Thyroid gland (tissue), 4 donors: Measurements from ENCODE around the gene PITRM1. TPM values are rescaled to one million over a fixed set of nuclear protein-coding genes. Genes with fewer than 3 reads are reported as not detected.

ENCODE experiments used
- DNase-seq, 2 donors: peaks; one replicate each; pipeline ENCODE4 v3.0.0-alpha.2; 2019
- H3K27ac ChIP-seq, 3 donors: fragments of 200-600 bp; sonication (generic); 1 replicate in 2 of 3; 2 replicates in 1 of 3; pipeline ENCODE4 v1.5.1; 2016 to 2019; ENCODE audit warnings: mild to moderate bottlenecking in 1 of 3, moderate library complexity in 1 of 3
- H3K27me3 ChIP-seq: fragments of 200-600 bp; sonication (generic); one replicate; pipeline ENCODE4 v1.5.1; 2019
- H3K36me3 ChIP-seq, 2 donors: fragments of 200-600 bp; sonication (generic); one replicate each; pipeline ENCODE4 v1.5.1; 2016 to 2019
- H3K4me1 ChIP-seq, 2 donors: fragments of 200-600 bp; sonication (generic); one replicate each; pipeline ENCODE4 v1.5.1; 2017 to 2019
- H3K4me3 ChIP-seq, 3 donors: fragments of 200-600 bp; sonication (generic); replicated peaks in 1 of 3; 1 replicate in 2 of 3; 2 replicates in 1 of 3; pipeline ENCODE4 v1.5.1; 2016; ENCODE audit warnings: mild to moderate bottlenecking in 1 of 3
- H3K9me3 ChIP-seq: fragments of 200-600 bp; sonication (generic); one replicate; pipeline ENCODE4 v1.5.1; 2017
- POLR2A ChIP-seq, 2 donors: fragments of 450-650 bp; IDR thresholded peaks; one replicate each; pipeline ENCODE4 v1.6.1; 2017; ENCODE audit warnings: antibody characterized with exemption in 2 of 2, mild to moderate bottlenecking in 2 of 2, moderate library complexity in 1 of 2
- WGBS, 2 donors: methylation state at CpG; one replicate each; pipeline ENCODE4 v1.1.5; 2017; 5-methylcytosine and 5-hydroxymethylcytosine counted together
- intact Hi-C: fragments of 100-400 bp; cut with DNase I; formaldehyde crosslinking; loops from one replicate; pipeline ENCODE4 v1.15.1; 2023
- total RNA-seq, 4 donors: library from RNA; depleted of rRNA; stranded (reverse); fragments of >200 nt; gene quantifications; one replicate each; pipeline ENCODE4 v1.2.3, GENCODE V29; 2016
- TF ChIP-seq, protein P1 (sequence below), 6 experiments: fragments of 200-600 bp in 3 of 6; fragments of 450-650 bp in 3 of 6; sonication (generic) in 3 of 6; IDR thresholded peaks; one replicate each; pipeline ENCODE4 v1.5.1; 2016 to 2019; ENCODE audit warnings: antibody characterized with exemption in 6 of 6, mild to moderate bottlenecking in 2 of 6, inconsistent platforms in 1 of 6, moderate library complexity in 1 of 6

Gene PITRM1
- total RNA-seq, 4 donors from 2014 or later: 68.2 to 107 (median 86.2) TPM

DNA sequence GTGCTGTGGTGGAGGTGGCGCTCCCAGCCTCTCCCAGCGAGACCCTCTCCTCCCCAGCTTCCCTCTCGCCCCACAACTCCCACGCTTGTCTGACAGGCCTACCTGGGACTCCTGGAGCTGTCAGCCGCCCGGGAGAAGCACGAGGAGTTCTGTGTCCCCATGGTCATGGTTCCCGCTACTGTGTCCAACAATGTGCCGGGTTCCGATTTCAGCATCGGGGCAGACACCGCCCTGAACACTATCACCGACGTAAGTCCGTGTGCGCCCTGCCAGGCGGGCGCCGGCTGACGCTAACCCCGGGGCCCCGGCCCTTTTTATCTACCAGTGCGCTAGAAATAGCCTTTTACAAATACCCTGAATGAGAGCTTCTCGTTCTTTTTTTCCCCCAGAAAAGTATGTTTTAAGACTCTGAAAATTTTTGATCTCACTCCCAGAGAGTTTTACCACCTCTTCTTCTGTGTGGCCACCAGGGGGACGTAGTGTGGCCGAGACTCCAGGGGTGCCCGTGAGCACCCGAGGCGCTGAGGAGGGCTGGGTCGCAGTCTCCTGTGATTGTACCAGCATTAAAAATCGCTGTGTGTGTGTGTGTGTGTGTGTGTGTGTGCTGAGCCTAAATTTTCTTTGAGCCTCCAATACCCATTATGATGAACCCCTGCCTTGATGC, 52.7 kb downstream of the PITRM1 start:
- no peak for DNase-seq
- Histone ChIP-seq H3K36me3 (peaks cover 23 to 26% of the 10 kb centered on the region in 2 donors), H3K9me3 (no peaks in the 10 kb centered on the region), H3K4me3 (no peak overlapping the region), H3K27me3 (no peaks in the 10 kb centered on the region), H3K27ac (no peak overlapping the region), H3K4me1 (peaks cover 0 to 11% of the 10 kb centered on the region in 2 donors)
- 91 to 92% methylated on average over 29 to 31 of the region's 31 CpGs for WGBS, 2 donors
- intact Hi-C loops: no loop called here
- no peak for TF ChIP-seq POLR2A (IDR thresholded peaks at IDR 0.05)
- TF ChIP-seq, protein P1, sequence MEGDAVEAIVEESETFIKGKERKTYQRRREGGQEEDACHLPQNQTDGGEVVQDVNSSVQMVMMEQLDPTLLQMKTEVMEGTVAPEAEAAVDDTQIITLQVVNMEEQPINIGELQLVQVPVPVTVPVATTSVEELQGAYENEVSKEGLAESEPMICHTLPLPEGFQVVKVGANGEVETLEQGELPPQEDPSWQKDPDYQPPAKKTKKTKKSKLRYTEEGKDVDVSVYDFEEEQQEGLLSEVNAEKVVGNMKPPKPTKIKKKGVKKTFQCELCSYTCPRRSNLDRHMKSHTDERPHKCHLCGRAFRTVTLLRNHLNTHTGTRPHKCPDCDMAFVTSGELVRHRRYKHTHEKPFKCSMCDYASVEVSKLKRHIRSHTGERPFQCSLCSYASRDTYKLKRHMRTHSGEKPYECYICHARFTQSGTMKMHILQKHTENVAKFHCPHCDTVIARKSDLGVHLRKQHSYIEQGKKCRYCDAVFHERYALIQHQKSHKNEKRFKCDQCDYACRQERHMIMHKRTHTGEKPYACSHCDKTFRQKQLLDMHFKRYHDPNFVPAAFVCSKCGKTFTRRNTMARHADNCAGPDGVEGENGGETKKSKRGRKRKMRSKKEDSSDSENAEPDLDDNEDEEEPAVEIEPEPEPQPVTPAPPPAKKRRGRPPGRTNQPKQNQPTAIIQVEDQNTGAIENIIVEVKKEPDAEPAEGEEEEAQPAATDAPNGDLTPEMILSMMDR (IDR thresholded peaks at IDR 0.05): peak in 2 of 6 experiments; percentile 17 to 27

DNA sequence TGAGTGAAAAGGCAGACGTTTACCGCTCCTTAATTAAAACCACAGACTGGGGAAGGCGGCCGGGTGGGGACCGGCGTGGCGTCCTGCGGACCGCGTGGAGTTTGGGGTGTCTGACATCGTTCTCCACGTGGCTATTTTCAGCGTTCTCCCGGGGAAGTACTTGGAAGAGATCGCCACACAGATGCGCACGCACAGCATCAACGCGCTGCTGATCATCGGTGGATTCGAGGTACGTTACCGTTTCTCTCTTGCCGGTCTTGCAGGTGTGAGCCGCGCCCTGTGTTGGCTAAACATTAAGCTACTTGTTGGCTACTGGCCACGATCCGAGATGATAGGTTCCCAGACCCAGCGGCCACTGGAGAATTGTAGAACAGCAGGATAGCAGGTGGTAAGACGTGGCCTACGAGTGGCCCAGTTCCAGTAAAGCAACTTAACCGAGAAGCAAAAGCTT, 53.9 kb downstream of the PITRM1 start:
- DNase-seq: no peak
- Histone ChIP-seq H3K4me1 (peaks cover 0 to 8% of the 10 kb centered on the region in 2 donors), H3K4me3 (no peak overlapping the region), H3K9me3 (no peaks in the 10 kb centered on the region), H3K27ac (no peak overlapping the region), H3K27me3 (no peaks in the 10 kb centered on the region), H3K36me3 (peaks cover 24 to 25% of the 10 kb centered on the region in 2 donors)
- TF ChIP-seq POLR2A (IDR thresholded peaks at IDR 0.05): no peak
- TF ChIP-seq, protein P1 (IDR thresholded peaks at IDR 0.05): no peak
- WGBS, 2 donors: 92 to 95% methylated on average over 32 of the region's 32 CpGs
- intact Hi-C loops: no loop called here

DNA sequence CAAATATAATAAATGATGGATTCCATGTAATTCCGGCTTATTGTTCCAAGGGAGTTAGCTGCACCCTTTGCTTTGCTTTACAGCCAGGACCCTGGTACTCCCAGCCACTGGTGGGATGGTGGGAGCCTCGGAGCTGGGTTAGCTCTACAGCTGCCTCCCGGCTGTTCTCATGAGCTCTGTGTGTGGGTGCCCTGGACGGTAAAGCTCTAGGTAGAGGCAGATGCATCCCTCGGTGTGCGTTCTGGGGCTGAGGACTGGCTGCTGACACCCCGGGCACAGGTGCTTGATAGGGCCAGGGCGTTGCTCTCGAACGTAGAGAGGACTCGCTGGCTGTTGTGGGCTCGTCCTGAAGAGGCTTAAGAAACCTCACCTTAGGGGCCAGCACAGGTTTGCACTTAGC, 55.1 kb downstream of the PITRM1 start:
- Histone ChIP-seq H3K27me3 (no peaks in the 10 kb centered on the region), H3K27ac (no peak overlapping the region), H3K4me1 (no peaks in the 10 kb centered on the region), H3K36me3 (peaks cover 28 to 33% of the 10 kb centered on the region in 2 donors), H3K9me3 (no peaks in the 10 kb centered on the region), H3K4me3 (no peak overlapping the region)
- DNase-seq: no peak
- 91 to 97% methylated on average over 3 to 11 of the region's 12 CpGs for whole genome bisulfite sequencing, 2 donors
- intact Hi-C loops: no loop called here
- TF ChIP-seq, protein P1 (IDR thresholded peaks at IDR 0.05): no peak
- TF ChIP-seq POLR2A (IDR thresholded peaks at IDR 0.05): no peak

DNA sequence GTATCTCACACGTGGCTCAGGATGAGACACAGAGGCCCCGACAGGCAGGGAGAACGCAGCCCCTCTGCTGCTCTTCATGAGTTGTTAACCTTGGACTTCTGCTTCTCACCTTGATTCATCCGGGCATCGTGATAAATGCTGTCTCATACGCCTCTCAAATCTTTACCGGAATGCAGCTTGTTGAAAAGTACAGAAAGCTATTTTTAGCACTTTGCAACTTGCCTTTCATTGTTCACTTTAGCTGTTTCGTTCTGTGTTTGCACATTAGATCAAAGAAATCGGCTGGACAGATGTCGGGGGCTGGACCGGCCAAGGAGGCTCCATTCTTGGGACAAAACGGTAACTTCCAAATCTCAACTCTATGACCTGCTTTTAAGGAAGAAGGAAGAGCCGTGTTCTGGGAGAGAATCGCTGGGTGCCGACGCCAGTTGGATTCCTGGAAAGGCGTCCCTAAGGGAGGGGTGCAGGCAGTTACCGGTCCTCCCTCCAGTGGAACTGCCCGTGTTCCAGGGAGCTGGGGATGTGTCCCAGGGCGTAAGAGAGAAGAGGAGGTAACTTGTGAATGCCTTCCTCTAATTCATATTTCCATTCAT, 56.0 kb downstream of the PITRM1 start:
- Histone ChIP-seq H3K27me3 (no peaks in the 10 kb centered on the region), H3K4me1 (peaks cover 2% of the 10 kb centered on the region in 2 donors), H3K4me3 (no peak overlapping the region), H3K9me3 (no peaks in the 10 kb centered on the region), H3K36me3 (peaks cover 30 to 31% of the 10 kb centered on the region in 2 donors), H3K27ac (no peak overlapping the region)
- intact Hi-C loops: no loop called here
- 82 to 83% methylated on average over 20 of the region's 20 CpGs for WGBS, 2 donors
- no peak for TF ChIP-seq POLR2A (IDR thresholded peaks at IDR 0.05)
- TF ChIP-seq, protein P1 (IDR thresholded peaks at IDR 0.05): no peak
- DNase-seq: no peak

DNA sequence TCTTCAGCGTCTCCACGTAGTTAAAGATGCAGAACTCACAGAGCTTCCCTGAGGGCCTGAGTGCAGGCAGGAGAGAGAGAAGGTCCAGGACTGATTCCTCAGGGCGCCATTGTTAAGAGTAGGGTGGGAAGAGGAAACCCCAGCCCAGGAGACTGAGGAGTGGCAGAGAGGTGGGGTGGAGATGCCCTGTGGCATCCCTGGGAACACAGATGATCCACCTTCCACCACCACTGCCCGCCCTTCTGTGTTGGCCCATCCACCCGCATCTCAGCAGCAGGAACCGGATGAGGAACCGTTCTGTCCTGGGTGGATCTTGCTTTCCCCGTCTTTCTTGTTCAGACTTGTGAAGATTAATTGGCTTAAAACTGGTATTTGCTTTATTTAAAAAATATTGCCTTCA, 56.9 kb downstream of the PITRM1 start:
- Histone ChIP-seq H3K9me3 (no peaks in the 10 kb centered on the region), H3K27ac (no peak overlapping the region), H3K27me3 (no peaks in the 10 kb centered on the region), H3K4me1 (peaks cover 8 to 9% of the 10 kb centered on the region in 2 donors), H3K4me3 (no peak overlapping the region), H3K36me3 (peaks cover 30 to 31% of the 10 kb centered on the region in 2 donors)
- WGBS, 2 donors: 92 to 94% methylated on average over 8 of the region's 8 CpGs
- DNase-seq: no peak
- TF ChIP-seq, protein P1 (IDR thresholded peaks at IDR 0.05): no peak
- TF ChIP-seq POLR2A (IDR thresholded peaks at IDR 0.05): no peak
- intact Hi-C loops: no loop called here
